H1 (cell line): ENCODE data around the gene ZSWIM6. TPM values are rescaled to one million over a fixed set of nuclear protein-coding genes. Genes with fewer than 3 reads are reported as not detected.

Source experiments
- CTCF ChIA-PET: fragments of 300-600 bp; sonication (Branson Sonifier 250); formaldehyde crosslinking; loops from one replicate; lab custom pipeline; 2021; ENCODE audit not compliant: partially characterized antibody; lab: Charles Lee
- POLR2A ChIA-PET: fragments of 300-600 bp; sonication (Branson Sonifier 250); formaldehyde crosslinking; loops from one replicate; lab custom pipeline; 2021; ENCODE audit warnings: inconsistent platforms; ENCODE audit not compliant: partially characterized antibody; lab: Charles Lee
- DNase-seq, 2 experiments: peaks; one replicate each; pipeline versions ENCODE4 v3.0.0 to v3.0.0-alpha.2; 2010 to 2022; ENCODE audit warnings: low spot score in 2 of 2, low read depth in 1 of 2, mixed read lengths in 1 of 2
- FAIRE-seq: peaks from 2 replicates; lab custom pipeline; 2011; peaks lifted over from hg19 to GRCh38; lab: Jason Lieb, UNC
- H2AFZ ChIP-seq: 2 replicates; pipeline ENCODE4 v1.8.1; 2012; ENCODE audit warnings: low read length, inconsistent platforms
- H2AK5ac ChIP-seq: 2 replicates; pipeline ENCODE4 v1.6.1; 2013; ENCODE audit warnings: low read depth, low read length
- H2BK120ac ChIP-seq: replicated peaks from 2 replicates; pipeline ENCODE3; 2013; ENCODE audit warnings: low read depth, low read length, inconsistent platforms
- H2BK12ac ChIP-seq: 2 replicates; pipeline ENCODE4 v1.6.1; 2013; ENCODE audit warnings: low read depth, low read length
- H2BK15ac ChIP-seq: 2 replicates; pipeline ENCODE4 v1.6.1; 2013; ENCODE audit warnings: low read length
- H2BK20ac ChIP-seq: 2 replicates; pipeline ENCODE4 v1.6.1; 2013; ENCODE audit warnings: low read length
- H2BK5ac ChIP-seq: 2 replicates; pipeline ENCODE4 v1.6.1; 2013; ENCODE audit warnings: low read depth, low read length
- H3K14ac ChIP-seq: 2 replicates; pipeline ENCODE4 v1.6.1; 2013; ENCODE audit warnings: inconsistent platforms; ENCODE audit not compliant: insufficient read length
- H3K18ac ChIP-seq: 2 replicates; pipeline ENCODE4 v1.6.1; 2013; ENCODE audit warnings: low read length; ENCODE audit errors: extremely low read depth
- H3K23ac ChIP-seq: 2 replicates; pipeline ENCODE4 v1.6.1; 2013; ENCODE audit warnings: inconsistent platforms; ENCODE audit not compliant: insufficient read length
- H3K23me2 ChIP-seq: 2 replicates; pipeline ENCODE4 v1.6.1; 2013; ENCODE audit warnings: low read depth, low read length
- H3K27ac ChIP-seq: 2 replicates; pipeline ENCODE4 v1.6.1; 2011; ENCODE audit warnings: low read depth, low read length, inconsistent platforms
- H3K27me3 ChIP-seq, 4 experiments: replicated peaks in 1 of 4; 1 replicate in 1 of 4; 2 replicates in 3 of 4; pipeline versions ENCODE4 v1.6.1 to v1.8.1; 2011 to 2013; ENCODE audit warnings: low read length in 3 of 4, mild to moderate bottlenecking in 3 of 4, inconsistent platforms in 2 of 4, mixed read lengths in 2 of 4, moderate library complexity in 1 of 4; ENCODE audit not compliant: control insufficient read depth in 3 of 4, insufficient read depth in 3 of 4; ENCODE audit errors: extremely low read depth in 1 of 4
- H3K36me3 ChIP-seq, 4 experiments: 2 replicates each; pipeline versions ENCODE4 v1.6.1 to v1.8.1; 2011 to 2013; ENCODE audit warnings: mild to moderate bottlenecking in 4 of 4, low read length in 3 of 4, moderate library complexity in 2 of 4, control low read depth in 1 of 4, inconsistent platforms in 1 of 4; ENCODE audit not compliant: insufficient read depth in 4 of 4, control insufficient read depth in 2 of 4
- H3K4ac ChIP-seq: replicated peaks from 2 replicates; pipeline ENCODE3; 2013; ENCODE audit warnings: low read length, low read depth, mixed read lengths, inconsistent platforms; ENCODE audit not compliant: insufficient read length
- H3K4me1 ChIP-seq, 4 experiments: replicated peaks in 1 of 4; 1 replicate in 1 of 4; 2 replicates in 3 of 4; pipeline versions ENCODE4 v1.6.1 to v1.8.1; 2011 to 2013; ENCODE audit warnings: low read length in 3 of 4, inconsistent platforms in 2 of 4, mixed read lengths in 1 of 4; ENCODE audit not compliant: insufficient read depth in 4 of 4, control insufficient read depth in 3 of 4
- H3K4me2 ChIP-seq, 2 experiments: 2 replicates each; pipeline versions ENCODE4 v1.6.1 to v1.8.1; 2011 to 2013; ENCODE audit warnings: low read depth in 2 of 2, low read length in 2 of 2, control low read depth in 1 of 2, inconsistent platforms in 1 of 2, mild to moderate bottlenecking in 1 of 2; ENCODE audit not compliant: insufficient read depth in 1 of 2
- H3K4me3 ChIP-seq, 4 experiments: fragments of 200-600, 300-600 bp in 1 of 4; sonication (generic), shearing (Covaris generic), sonication (Bioruptor Twin) in 1 of 4; 2 replicates each; pipeline versions ENCODE4 v1.5.1 to v1.8.1; 2011 to 2016; ENCODE audit warnings: low read length in 4 of 4, low read depth in 3 of 4, control low read depth in 2 of 4, inconsistent platforms in 2 of 4, mild to moderate bottlenecking in 2 of 4, mixed read lengths in 1 of 4, moderate library complexity in 1 of 4; ENCODE audit not compliant: insufficient read depth in 2 of 4; ENCODE audit errors: extremely low read depth in 1 of 4
- H3K56ac ChIP-seq: replicated peaks from 2 replicates; pipeline ENCODE3; 2013; ENCODE audit warnings: low read depth, mild to moderate bottlenecking, mixed read lengths, low read length, inconsistent platforms; ENCODE audit not compliant: insufficient read length
- H3K79me1 ChIP-seq: 2 replicates; pipeline ENCODE4 v1.6.1; 2013; ENCODE audit warnings: low read depth, low read length, control low read depth
- H3K79me2 ChIP-seq, 2 experiments: 2 replicates each; pipeline versions ENCODE4 v1.6.1 to v1.8.1; 2012 to 2013; ENCODE audit warnings: low read length in 2 of 2, mild to moderate bottlenecking in 2 of 2, inconsistent platforms in 1 of 2; ENCODE audit not compliant: insufficient read depth in 2 of 2, control insufficient read depth in 1 of 2
- H3K9ac ChIP-seq, 4 experiments: replicated peaks in 1 of 4; 1 replicate in 1 of 4; 2 replicates in 3 of 4; pipeline versions ENCODE4 v1.6.1 to v1.8.1; 2011 to 2013; ENCODE audit warnings: low read depth in 3 of 4, low read length in 3 of 4, control low read depth in 2 of 4, mild to moderate bottlenecking in 2 of 4, moderate library complexity in 2 of 4, inconsistent platforms in 1 of 4; ENCODE audit errors: extremely low read depth in 1 of 4
- H3K9me3 ChIP-seq, 2 experiments: 2 replicates each; pipeline versions ENCODE4 v1.6.1 to v1.8.1; 2012 to 2013; ENCODE audit warnings: mild to moderate bottlenecking in 2 of 2, moderate library complexity in 2 of 2, control low read depth in 1 of 2, inconsistent platforms in 1 of 2, low read depth in 1 of 2, low read length in 1 of 2, mixed read lengths in 1 of 2; ENCODE audit not compliant: insufficient read depth in 2 of 2
- H4K20me1 ChIP-seq, 2 experiments: replicated peaks in 1 of 2; 2 replicates each; pipeline versions ENCODE3 to v1.8.1; 2011 to 2013; ENCODE audit warnings: inconsistent platforms in 2 of 2, low read length in 2 of 2, mild to moderate bottlenecking in 1 of 2; ENCODE audit not compliant: insufficient read depth in 2 of 2, control insufficient read depth in 1 of 2
- H4K5ac ChIP-seq: 2 replicates; pipeline ENCODE4 v1.6.1; 2013; ENCODE audit warnings: low read length, low read depth, mixed read lengths, inconsistent platforms; ENCODE audit not compliant: insufficient read length
- H4K8ac ChIP-seq: 2 replicates; pipeline ENCODE4 v1.8.0; 2013; ENCODE audit warnings: mild to moderate bottlenecking, moderate library complexity, low read length, inconsistent platforms; ENCODE audit not compliant: insufficient read depth; ENCODE audit errors: extremely low read depth
- H4K91ac ChIP-seq: replicated peaks from 2 replicates; pipeline ENCODE3; 2013; ENCODE audit warnings: low read length, mixed read lengths, inconsistent platforms; ENCODE audit not compliant: insufficient read length
- ASH2L ChIP-seq: fragments of 200-600, 300-600 bp; sonication (generic); IDR thresholded peaks from one replicate; pipeline ENCODE4 v1.7.1; 2017; ENCODE audit warnings: low read length
- BACH1 ChIP-seq: IDR thresholded peaks from 2 replicates; pipeline ENCODE4 v1.6.1; 2012; ENCODE audit warnings: low read length, improper control_type of control experiment
- BCL11A ChIP-seq, 2 experiments: IDR thresholded peaks; one replicate each; pipeline ENCODE4 v1.6.1; 2011; ENCODE audit warnings: low read depth in 2 of 2, low read length in 2 of 2, mild to moderate bottlenecking in 2 of 2
- CEBPB ChIP-seq: IDR thresholded peaks from 2 replicates; pipeline ENCODE4 v1.6.1; 2012; ENCODE audit warnings: low read depth, low read length
- CTBP2 ChIP-seq: IDR thresholded peaks from 2 replicates; pipeline ENCODE4 v1.7.0; 2011; ENCODE audit warnings: borderline replicate concordance, mild to moderate bottlenecking, moderate library complexity, mixed read lengths, low read length; ENCODE audit not compliant: insufficient read depth, insufficient read length
- HDAC2 ChIP-seq, 2 experiments: fragments of 300-600 bp in 1 of 2; sonication (generic) in 1 of 2; IDR thresholded peaks; 2 replicates each; pipeline ENCODE4 v1.6.1; 2011 to 2012; ENCODE audit warnings: low read depth in 2 of 2, low read length in 2 of 2, mild to moderate bottlenecking in 2 of 2, moderate library complexity in 2 of 2, borderline replicate concordance in 1 of 2, inconsistent platforms in 1 of 2
- JUN ChIP-seq: IDR thresholded peaks from 2 replicates; pipeline ENCODE4 v1.6.1; 2011; ENCODE audit warnings: low read depth, mild to moderate bottlenecking, improper control_type of control experiment, low read length
- MAFK ChIP-seq: IDR thresholded peaks from 2 replicates; pipeline ENCODE4 v1.6.1; 2012; ENCODE audit warnings: low read depth, mild to moderate bottlenecking, improper control_type of control experiment, low read length
- PHF8 ChIP-seq: fragments of 200-600 bp; sonication (generic); conservative IDR thresholded peaks from 2 replicates; pipeline ENCODE4 v1.7.1; 2012; ENCODE audit warnings: low read depth, mild to moderate bottlenecking, inconsistent platforms, low read length, moderate library complexity
- POLR2A ChIP-seq, 2 experiments: IDR thresholded peaks; 1 replicate in 1 of 2; 2 replicates in 1 of 2; pipeline ENCODE4 v1.6.1; 2011; ENCODE audit warnings: low read depth in 2 of 2, low read length in 2 of 2, mild to moderate bottlenecking in 2 of 2; ENCODE audit errors: control extremely low read depth in 1 of 2
- RBBP5 ChIP-seq: IDR thresholded peaks from 2 replicates; pipeline ENCODE4 v1.7.1; 2012; ENCODE audit warnings: low read depth, mild to moderate bottlenecking, inconsistent platforms, low read length, moderate library complexity, borderline replicate concordance
- RNF2 ChIP-seq: fragments of 200-900, 300-1000 bp; sonication (generic); IDR thresholded peaks from 2 replicates; pipeline ENCODE4 v1.7.1; 2016; ENCODE audit warnings: borderline replicate concordance, low read depth, mild to moderate bottlenecking, antibody characterized with exemption, low read length; ENCODE audit not compliant: poor library complexity, severe bottlenecking; ENCODE audit errors: missing control alignments
- YY1 ChIP-seq: IDR thresholded peaks from 2 replicates; pipeline ENCODE4 v1.6.1; 2011; ENCODE audit warnings: low read depth, mild to moderate bottlenecking, low read length
- WGBS, 2 experiments: shearing (Covaris generic) in 1 of 2; methylation state at CpG; one replicate each; pipeline versions ENCODE4 v1.1.6 to v1.1.7; 2013 to 2015; ENCODE audit warnings: low lambda C conversion rate in 2 of 2, mixed read lengths in 2 of 2, inconsistent platforms in 1 of 2, low coverage in 1 of 2, missing lambda C conversion rate in 1 of 2; ENCODE audit not compliant: insufficient replicate concordance in 2 of 2, insufficient coverage in 1 of 2, insufficient read length in 1 of 2; ENCODE audit errors: extremely low coverage in 1 of 2, missing lambda C conversion rate in 1 of 2; 5-methylcytosine and 5-hydroxymethylcytosine counted together
- polyA plus RNA-seq, 7 experiments: library from polyadenylated mRNA; depleted of rRNA in 3 of 7; stranded (reverse) in 5 of 7; unstranded in 2 of 7; fragments of >200 nt in 5 of 7; fragments of 200-250 nt in 2 of 7; gene quantifications; 1 replicate in 5 of 7; 2 replicates in 1 of 7; 4 replicates in 1 of 7; pipeline versions ENCODE4 v1.2.1 to v1.2.3, GENCODE V29; 2011 to 2013; ENCODE audit warnings: missing spikeins in 2 of 7, mixed read lengths in 2 of 7
- total RNA-seq: library from RNA; stranded (reverse); fragmentation: NEBNext Ultra II Directional; extraction: Animal tissue kit (Norgen Biotek cat#: 25700); gene quantifications from 2 replicates; pipeline ENCODE4 v1.2.1, GENCODE V29; 2021

ZSWIM6 gene
- total and polyA plus RNA-seq, 2 of the 8 experiments (the other 6 are each of a cell fraction or from before 2014, with no cell fraction given) = 7.9 to 12.4 TPM

DNA sequence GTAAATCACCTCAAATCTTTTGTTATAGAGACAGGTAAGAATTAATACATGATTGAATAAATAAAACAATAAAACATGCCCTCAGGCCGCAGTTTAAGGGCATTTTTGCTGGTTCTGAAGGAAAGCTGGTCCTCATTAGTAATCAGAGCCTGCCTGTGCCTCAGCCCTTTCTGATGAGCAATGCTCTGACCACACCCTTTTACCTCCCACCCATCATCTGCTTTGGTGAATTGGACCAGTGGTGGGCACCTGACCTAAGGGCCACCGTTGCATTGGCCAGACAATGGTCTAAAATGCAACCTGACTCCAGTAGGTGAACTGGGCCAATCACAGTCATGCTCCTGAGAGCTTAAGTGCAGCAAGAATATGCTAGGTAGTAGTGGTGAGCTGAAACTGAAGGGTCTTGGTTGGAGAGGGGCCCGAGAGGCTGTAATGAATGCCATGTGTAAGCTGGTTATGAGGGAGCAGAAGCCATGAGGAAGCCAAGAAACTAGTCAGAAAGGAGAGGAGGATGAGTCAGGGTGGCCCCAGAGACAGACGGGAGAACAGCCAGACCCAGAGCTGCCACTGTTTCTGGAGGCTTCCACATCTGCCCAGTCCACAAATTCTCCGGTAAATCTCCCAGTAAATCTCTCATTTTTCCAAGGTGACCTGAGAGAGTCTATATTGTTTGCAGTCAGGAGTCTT lies 45.5 kb upstream of the ZSWIM6 start:
- H2BK12ac ChIP-seq = no peak overlapping the region
- FAIRE-seq (no peak), DNase-seq (no peak)
- no peaks in the 10 kb centered on the region for H3K36me3 ChIP-seq
- H3K79me2 ChIP-seq = no peaks in the 10 kb centered on the region
- no peaks in the 10 kb centered on the region for H3K27me3 ChIP-seq
- no peak overlapping the region for H3K14ac ChIP-seq
- no peak overlapping the region for H3K9ac ChIP-seq
- no peaks in the 10 kb centered on the region for H3K79me1 ChIP-seq
- WGBS, 2 experiments = 96% methylated on average over 5 of the region's 5 CpGs; no CpG with 5 or more reads in 1 of the 2 experiments
- H2AK5ac ChIP-seq = no peak overlapping the region
- H3K56ac ChIP-seq = no peak overlapping the region
- POLR2A ChIA-PET = interaction anchor here (1.3 kb wide), 1 partner anchor 45 kb away, joined by 4 read pairs; the partner anchor contains the start of gene ZSWIM6
- H2BK15ac ChIP-seq = no peak overlapping the region
- H3K4me1 ChIP-seq = peaks cover 0 to 3% (median 0%) of the 10 kb centered on the region in 4 experiments; a peak in 1 of 7 replicates
- no peaks in the 10 kb centered on the region for H4K20me1 ChIP-seq
- H3K4ac ChIP-seq = no peak overlapping the region
- H3K18ac ChIP-seq = no peak overlapping the region
- no peak overlapping the region for H2AFZ ChIP-seq
- no peak overlapping the region for H2BK120ac ChIP-seq
- no peaks in the 10 kb centered on the region for H3K23me2 ChIP-seq
- no peaks in the 10 kb centered on the region for H3K9me3 ChIP-seq
- CTCF ChIA-PET = interaction anchor here (0.6 to 2.1 kb wide), 3 partner anchors 14 to 36 kb away, joined by 3 to 11 read pairs (median 3); no protein-coding TSS in a partner anchor
- no peak overlapping the region for H4K8ac ChIP-seq
- H2BK20ac ChIP-seq = no peak overlapping the region
- no peak overlapping the region for H3K4me3 ChIP-seq
- no peak overlapping the region for H4K91ac ChIP-seq
- no peak overlapping the region for H4K5ac ChIP-seq
- H2BK5ac ChIP-seq = no peak overlapping the region
- H3K4me2 ChIP-seq = no peak overlapping the region
- no peak overlapping the region for H3K23ac ChIP-seq
- H3K27ac ChIP-seq = no peak overlapping the region
- no peak for TF ChIP-seq PHF8
- no peak for TF ChIP-seq BCL11A (IDR thresholded peaks at IDR 0.05; ENCODE audit: low read depth in 2 of 2, low read length in 2 of 2)
- no peak for TF ChIP-seq HDAC2 (IDR thresholded peaks at IDR 0.05; ENCODE audit: borderline replicate concordance in 1 of 2, low read depth in 2 of 2, low read length in 2 of 2)
- no peak for TF ChIP-seq BACH1
- TF ChIP-seq MAFK = no peak
- no peak for TF ChIP-seq JUN
- TF ChIP-seq RNF2 = no peak
- TF ChIP-seq YY1 = no peak
- TF ChIP-seq ASH2L = no peak
- no peak for TF ChIP-seq CTBP2
- TF ChIP-seq POLR2A (IDR thresholded peaks at IDR 0.05; ENCODE audit: control extremely low read depth in 1 of 2, low read depth in 2 of 2, low read length in 2 of 2) = no peak
- no peak for TF ChIP-seq CEBPB
- no peak for TF ChIP-seq RBBP5
